ENCODE measurements around the gene PRKRA. TPM values are rescaled to one million over a fixed set of nuclear protein-coding genes. Genes with fewer than 3 reads are reported as not detected.

Gene PRKRA
- total and polyA plus RNA-seq, 2 of the 13 experiments (the other 11 are each of a cell fraction or from before 2014, with no cell fraction given) = 53.1 to 74.7 TPM

DNA sequence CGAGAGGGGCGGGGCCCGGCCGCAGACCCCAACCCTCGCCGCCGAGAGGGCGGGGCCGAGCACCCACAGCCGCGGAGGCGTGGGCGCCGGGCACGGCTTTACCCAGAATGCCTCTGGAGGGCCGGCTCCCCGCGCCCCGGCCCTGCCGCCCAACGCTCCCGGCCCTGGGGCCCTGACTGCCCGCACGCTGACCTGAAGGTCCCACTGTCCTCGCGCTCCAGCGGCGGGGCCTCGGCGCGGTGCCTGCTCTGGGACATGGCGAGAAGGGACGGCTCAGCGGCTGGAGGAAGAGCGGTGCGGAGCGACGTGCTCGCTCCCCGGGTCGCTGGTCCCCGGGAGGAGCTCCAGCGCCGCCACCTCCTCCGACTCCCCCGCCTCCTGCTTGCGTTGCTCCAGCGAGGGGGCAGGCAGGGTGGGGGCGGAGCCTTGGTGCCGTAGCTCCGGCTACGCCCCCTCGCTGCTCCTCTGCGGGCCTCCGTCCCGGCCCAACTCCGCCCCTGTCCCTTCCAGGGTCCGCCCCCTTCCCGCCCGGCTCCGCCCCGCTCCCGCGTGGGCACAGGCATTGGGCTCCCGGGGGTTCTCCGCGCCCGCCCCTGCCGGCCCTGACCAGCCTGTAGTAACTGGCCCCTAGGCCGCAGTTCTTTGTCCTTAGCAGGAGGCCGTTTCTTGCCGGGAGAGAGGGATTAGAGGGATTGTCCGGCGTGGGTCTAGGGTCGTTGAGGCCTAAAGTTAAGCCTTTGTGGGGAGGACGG lies at the start of gene PRKRA, which contains the start of gene PJVK (continued):
- peak; percentile 46; the same call in 1 of the 2 replicates for TF ChIP-seq SP1 (IDR thresholded peaks at IDR 0.05)
- TF ChIP-seq SP1 (CRISPR knock-in tag; IDR thresholded peaks at IDR 0.05) = peak; percentile 90
- TF ChIP-seq ZNF737 (CRISPR knock-in tag; IDR thresholded peaks at IDR 0.05; ENCODE audit: borderline replicate concordance) = no peak
- no peak for TF ChIP-seq ZMAT5 (CRISPR knock-in tag; IDR thresholded peaks at IDR 0.05; ENCODE audit: borderline replicate concordance, low read depth)
- peak; percentile 99 for TF ChIP-seq YEATS4 (CRISPR knock-in tag; IDR thresholded peaks at IDR 0.05; ENCODE audit: borderline replicate concordance)
- TF ChIP-seq FOXP1 (IDR thresholded peaks at IDR 0.05) = no peak
- TF ChIP-seq FOXP1 (CRISPR knock-in tag; IDR thresholded peaks at IDR 0.05) = no peak
- peak; percentile 79 for TF ChIP-seq ZNF274 (CRISPR knock-in tag; IDR thresholded peaks at IDR 0.05)
- peak; percentile 70 for TF ChIP-seq FOXO1 (CRISPR knock-in tag; IDR thresholded peaks at IDR 0.05)
- TF ChIP-seq PHB2 (IDR thresholded peaks at IDR 0.05; ENCODE audit: partially characterized antibody) = no peak
- no peak; the same call in 1 of the 2 replicates for TF ChIP-seq THRA (CRISPR knock-in tag; IDR thresholded peaks at IDR 0.05; ENCODE audit: borderline replicate concordance)
- peak; percentile 94 for TF ChIP-seq MXD1 (CRISPR knock-in tag; IDR thresholded peaks at IDR 0.05)
- TF ChIP-seq, protein P1, sequence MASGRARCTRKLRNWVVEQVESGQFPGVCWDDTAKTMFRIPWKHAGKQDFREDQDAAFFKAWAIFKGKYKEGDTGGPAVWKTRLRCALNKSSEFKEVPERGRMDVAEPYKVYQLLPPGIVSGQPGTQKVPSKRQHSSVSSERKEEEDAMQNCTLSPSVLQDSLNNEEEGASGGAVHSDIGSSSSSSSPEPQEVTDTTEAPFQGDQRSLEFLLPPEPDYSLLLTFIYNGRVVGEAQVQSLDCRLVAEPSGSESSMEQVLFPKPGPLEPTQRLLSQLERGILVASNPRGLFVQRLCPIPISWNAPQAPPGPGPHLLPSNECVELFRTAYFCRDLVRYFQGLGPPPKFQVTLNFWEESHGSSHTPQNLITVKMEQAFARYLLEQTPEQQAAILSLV (CRISPR knock-in tag; IDR thresholded peaks at IDR 0.05; ENCODE audit: borderline replicate concordance) = peak; percentile 97
- TF ChIP-seq ZNF136 (CRISPR knock-in tag; IDR thresholded peaks at IDR 0.05; ENCODE audit: low read depth) = no peak; the same call in 1 of the 2 replicates
- TF ChIP-seq FOXM1 (CRISPR knock-in tag; IDR thresholded peaks at IDR 0.05) = no peak
- 0 out of 2 replicates have a peak, but pooled peaks have one; percentile 26 for TF ChIP-seq ZNF761 (CRISPR knock-in tag; conservative IDR thresholded peaks at IDR 0.05)
- no peak for TF ChIP-seq TAF15 (IDR thresholded peaks at IDR 0.05; ENCODE audit: low read depth, low read length, poor library complexity, severe bottlenecking)
- peak; percentile 63; the same call in 1 of the 2 replicates for TF ChIP-seq MIXL1 (CRISPR knock-in tag; IDR thresholded peaks at IDR 0.05)
- no peak for TF ChIP-seq HDAC6 (IDR thresholded peaks at IDR 0.05; ENCODE audit: low read depth, low read length)
- 0 out of 2 replicates have a peak, but pooled peaks have one; percentile 84 for TF ChIP-seq ZNF780A (CRISPR knock-in tag; IDR thresholded peaks at IDR 0.05)
- TF ChIP-seq ZSCAN22 (CRISPR knock-in tag; IDR thresholded peaks at IDR 0.05) = peak; percentile 71; the same call in 1 of the 2 replicates
- peak; percentile 71; the same call in 1 of the 2 replicates for TF ChIP-seq ZNF337 (CRISPR knock-in tag; IDR thresholded peaks at IDR 0.05; ENCODE audit: borderline replicate concordance, low read depth)
- TF ChIP-seq TSC22D2 (CRISPR knock-in tag; IDR thresholded peaks at IDR 0.05; ENCODE audit: borderline replicate concordance) = peak; percentile 80; the same call in 1 of the 2 replicates
- no peak for TF ChIP-seq ADNP (CRISPR knock-in tag; IDR thresholded peaks at IDR 0.05)
- peak; percentile 96 for TF ChIP-seq ZNF275 (CRISPR knock-in tag; IDR thresholded peaks at IDR 0.05; ENCODE audit: borderline replicate concordance)
- TF ChIP-seq NCOA1 (CRISPR knock-in tag; IDR thresholded peaks at IDR 0.05) = peak; percentile 41; the same call in 1 of the 2 replicates
- peak; percentile 62; the same call in 1 of the 2 replicates for TF ChIP-seq ARNTL (CRISPR knock-in tag; IDR thresholded peaks at IDR 0.05)
